GM23338 (cell line): ENCODE data around the gene GLS. TPM values are rescaled to one million over a fixed set of nuclear protein-coding genes. Genes with fewer than 3 reads are reported as not detected.

Source experiments
- EZH2phosphoT487 ChIP-seq: fragments of 200-600 bp; sonication (generic); IDR thresholded peaks from one replicate; pipeline ENCODE4 v1.8.1; 2018; ENCODE audit warnings: antibody characterized with exemption; ENCODE audit not compliant: unreplicated experiment
- JUNB ChIP-seq: IDR thresholded peaks from one replicate; pipeline ENCODE4 v1.6.1; 2016; ENCODE audit warnings: antibody characterized with exemption; ENCODE audit not compliant: unreplicated experiment
- NANOG ChIP-seq: IDR thresholded peaks from 2 replicates; pipeline ENCODE4 v1.6.1; 2016; ENCODE audit warnings: antibody characterized with exemption, borderline replicate concordance
- POLR2AphosphoS5 ChIP-seq: IDR thresholded peaks from 2 replicates; pipeline ENCODE4 v1.6.1; 2016; ENCODE audit warnings: antibody characterized with exemption, low read depth
- REST ChIP-seq: IDR thresholded peaks from one replicate; pipeline ENCODE4 v1.6.1; 2018; ENCODE audit warnings: antibody characterized with exemption; ENCODE audit not compliant: unreplicated experiment
- STAT1 ChIP-seq: IDR thresholded peaks from one replicate; pipeline ENCODE4 v1.6.1; 2016; ENCODE audit warnings: antibody characterized with exemption; ENCODE audit not compliant: unreplicated experiment
- ZNF114 ChIP-seq: fragments of 250-450 bp; sonication (Bioruptor Pico); IDR thresholded peaks from 2 replicates; pipeline ENCODE4 v1.5.0; 2020; ENCODE audit warnings: mild to moderate bottlenecking, moderate library complexity
- ZNF331 ChIP-seq: fragments of 250-450 bp; sonication (Bioruptor Pico); IDR thresholded peaks from 2 replicates; pipeline ENCODE4 v1.5.0; 2020; ENCODE audit warnings: low read depth, mild to moderate bottlenecking, moderate library complexity
- ZNF462 ChIP-seq: fragments of 250-450 bp; sonication (Bioruptor Pico); IDR thresholded peaks from 2 replicates; pipeline ENCODE4 v1.5.0; 2020; ENCODE audit warnings: mild to moderate bottlenecking, moderate library complexity
- polyA plus RNA-seq: library from polyadenylated mRNA; unstranded; fragments of >200 nt; fragmentation: Nextera tagmentation; extraction: Ambion mirVana; gene quantifications from 2 replicates; pipeline ENCODE4 v1.2.1, GENCODE V29; 2016
- total RNA-seq: library from RNA; depleted of rRNA; stranded (reverse); fragments of >200 nt; shearing (Covaris generic); gene quantifications from 2 replicates; pipeline ENCODE4 v1.2.3, GENCODE V29; 2014

GLS gene
- total and polyA plus RNA-seq, 2 experiments from 2014 or later, result 38.1 to 172 TPM

DNA sequence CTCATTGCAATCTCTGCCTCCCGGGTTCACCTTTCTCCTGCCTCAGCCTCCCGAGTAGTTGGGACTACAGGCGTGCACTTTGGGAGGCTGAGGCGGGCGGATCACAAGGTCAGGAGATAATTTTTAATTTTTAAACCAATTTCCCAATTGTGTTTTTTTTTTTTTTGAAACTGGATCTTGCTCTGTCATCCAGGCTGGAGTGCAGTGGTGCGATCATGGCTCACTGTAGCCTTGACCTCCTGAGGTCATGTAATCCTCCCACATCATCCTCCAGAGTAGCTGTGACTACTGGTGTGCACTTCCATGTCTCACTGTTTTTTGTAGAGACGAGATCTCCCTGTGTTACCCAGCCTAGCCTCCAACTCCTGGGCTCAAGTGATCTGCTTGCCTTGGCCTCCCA lies 49.3 kb downstream of the GLS start (continued):
- no peak for TF ChIP-seq ZNF462 (CRISPR knock-in tag)
- TF ChIP-seq POLR2AphosphoS5, result no peak
- TF ChIP-seq REST, result no peak
- no peak for TF ChIP-seq ZNF331 (CRISPR knock-in tag)
- TF ChIP-seq ZNF114 (CRISPR knock-in tag), result no peak
- no peak for TF ChIP-seq NANOG
- TF ChIP-seq STAT1, result no peak
- no peak for TF ChIP-seq JUNB
- TF ChIP-seq EZH2phosphoT487, result no peak
